ENCODE data around the gene LYPD6B.

Gene LYPD6B

DNA sequence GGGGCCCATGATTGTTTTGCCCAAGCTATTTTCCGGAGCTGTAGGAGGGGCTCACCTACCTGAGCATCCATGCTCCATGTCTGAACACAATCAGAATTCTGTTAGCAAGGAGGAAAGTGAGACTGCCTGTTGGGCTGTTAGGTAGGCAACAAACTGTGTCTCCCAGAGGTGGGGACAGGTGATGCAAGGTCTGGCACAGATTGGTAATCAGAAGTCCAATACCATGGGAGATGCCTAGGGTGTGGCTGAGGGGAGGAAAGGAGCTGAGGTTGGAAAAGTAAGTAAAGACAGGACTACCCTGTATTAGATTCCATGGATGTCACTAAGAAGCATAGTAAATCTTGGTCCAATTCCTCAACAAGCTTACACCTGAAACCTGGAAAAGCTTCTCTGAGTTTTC, 3.0 kb downstream of the LYPD6B start:
- no peak overlapping the region for H3K4me3 ChIP-seq (ENCODE audit: low read length)
- TF ChIP-seq, protein P1, sequence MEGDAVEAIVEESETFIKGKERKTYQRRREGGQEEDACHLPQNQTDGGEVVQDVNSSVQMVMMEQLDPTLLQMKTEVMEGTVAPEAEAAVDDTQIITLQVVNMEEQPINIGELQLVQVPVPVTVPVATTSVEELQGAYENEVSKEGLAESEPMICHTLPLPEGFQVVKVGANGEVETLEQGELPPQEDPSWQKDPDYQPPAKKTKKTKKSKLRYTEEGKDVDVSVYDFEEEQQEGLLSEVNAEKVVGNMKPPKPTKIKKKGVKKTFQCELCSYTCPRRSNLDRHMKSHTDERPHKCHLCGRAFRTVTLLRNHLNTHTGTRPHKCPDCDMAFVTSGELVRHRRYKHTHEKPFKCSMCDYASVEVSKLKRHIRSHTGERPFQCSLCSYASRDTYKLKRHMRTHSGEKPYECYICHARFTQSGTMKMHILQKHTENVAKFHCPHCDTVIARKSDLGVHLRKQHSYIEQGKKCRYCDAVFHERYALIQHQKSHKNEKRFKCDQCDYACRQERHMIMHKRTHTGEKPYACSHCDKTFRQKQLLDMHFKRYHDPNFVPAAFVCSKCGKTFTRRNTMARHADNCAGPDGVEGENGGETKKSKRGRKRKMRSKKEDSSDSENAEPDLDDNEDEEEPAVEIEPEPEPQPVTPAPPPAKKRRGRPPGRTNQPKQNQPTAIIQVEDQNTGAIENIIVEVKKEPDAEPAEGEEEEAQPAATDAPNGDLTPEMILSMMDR (conservative IDR thresholded peaks at IDR 0.05; ENCODE audit: low read depth, low read length), result no peak

DNA sequence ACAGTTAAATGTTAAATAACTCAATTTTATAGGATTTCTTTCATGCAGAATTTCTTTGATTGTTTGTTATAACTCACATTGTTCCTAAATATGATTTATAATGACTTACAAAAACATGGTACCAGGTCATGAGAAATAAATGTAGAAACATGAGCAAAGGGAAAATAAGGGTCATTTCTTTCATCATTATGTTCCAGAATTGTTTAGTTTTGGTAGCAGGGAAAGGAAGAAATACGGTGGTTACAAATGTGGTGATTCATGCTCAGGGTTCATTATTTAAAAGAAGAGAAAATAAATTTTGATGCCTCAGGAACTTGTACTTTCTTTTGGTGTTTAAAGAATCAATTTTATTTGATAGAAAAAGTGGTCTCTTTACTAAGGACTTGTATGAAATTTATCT, 4.4 kb downstream of the LYPD6B start:
- H3K4me3 ChIP-seq (ENCODE audit: low read length), result no peak overlapping the region
- TF ChIP-seq, protein P1 (conservative IDR thresholded peaks at IDR 0.05; ENCODE audit: low read depth, low read length), result no peak
- no peak for DNase-seq (ENCODE audit: low read depth)

More for the DNA sequence above, 3.0 kb downstream of the LYPD6B start:
- DNase-seq (ENCODE audit: low read depth), result no peak

DNA sequence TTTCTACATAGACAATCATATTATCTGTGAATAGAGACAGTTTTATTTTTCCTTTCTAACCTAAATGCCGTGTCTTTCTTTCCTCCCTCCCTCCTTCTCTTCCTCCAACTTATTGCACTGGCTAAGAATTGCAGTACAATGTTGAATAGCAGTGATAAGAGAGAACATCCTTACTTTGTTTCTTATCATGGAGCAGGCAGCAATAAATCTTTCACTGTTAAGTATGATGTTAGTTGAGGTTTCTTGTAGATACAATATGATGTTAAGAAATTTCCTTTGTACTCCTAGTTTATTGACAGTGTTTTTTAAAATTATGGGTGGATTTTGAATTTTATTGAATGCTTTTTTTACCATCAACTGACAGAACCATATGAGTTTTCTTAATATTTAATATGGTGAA, 6.0 kb downstream of the LYPD6B start:
- no peak for DNase-seq (ENCODE audit: low read depth)
- H3K4me3 ChIP-seq (ENCODE audit: low read length), result no peak overlapping the region
- TF ChIP-seq, protein P1 (conservative IDR thresholded peaks at IDR 0.05; ENCODE audit: low read depth, low read length), result no peak

DNA sequence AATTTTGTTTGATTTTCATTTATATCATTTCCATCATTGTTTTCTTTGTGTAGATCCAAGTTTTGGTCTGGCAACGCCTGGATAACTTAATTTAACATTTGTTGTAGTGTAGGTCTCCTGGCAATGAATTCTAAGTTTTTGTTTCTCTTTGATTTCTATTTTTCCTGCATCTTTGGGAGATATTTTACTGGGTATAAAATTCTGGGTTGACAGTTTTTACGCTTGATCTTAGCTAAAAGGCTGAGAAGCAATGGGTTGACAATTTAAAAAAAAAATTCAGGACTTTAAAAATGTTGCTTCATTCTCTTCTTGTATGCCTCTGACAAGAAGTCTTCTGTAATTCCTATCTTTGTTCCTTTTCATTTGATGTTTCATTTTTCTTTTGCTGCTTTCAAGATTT, 8.6 kb downstream of the LYPD6B start:
- no peak overlapping the region for H3K4me3 ChIP-seq (ENCODE audit: low read length)
- TF ChIP-seq, protein P1 (conservative IDR thresholded peaks at IDR 0.05; ENCODE audit: low read depth, low read length), result no peak
- DNase-seq (ENCODE audit: low read depth), result no peak

DNA sequence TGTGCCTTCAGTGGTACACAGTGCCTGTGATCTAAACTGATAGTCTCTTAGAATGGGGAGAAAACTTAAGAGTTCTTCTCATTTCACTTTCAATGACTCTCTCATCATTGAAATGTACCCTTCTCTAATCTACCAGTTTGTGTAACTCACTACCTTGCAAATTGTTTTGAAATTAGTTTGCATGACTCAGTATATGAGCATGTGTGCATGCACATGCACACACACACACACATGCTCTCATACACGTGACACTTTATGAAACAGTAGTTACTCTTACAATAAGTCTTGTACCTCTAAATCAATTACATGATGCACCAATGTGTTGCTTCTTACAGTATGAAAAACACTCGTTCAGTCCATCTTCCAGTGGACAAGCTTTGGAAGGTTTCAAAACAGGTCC, 10.6 kb downstream of the LYPD6B start:
- TF ChIP-seq, protein P1 (conservative IDR thresholded peaks at IDR 0.05; ENCODE audit: low read depth, low read length), result no peak
- no peak overlapping the region for H3K4me3 ChIP-seq (ENCODE audit: low read length)
- DNase-seq (ENCODE audit: low read depth), result no peak

DNA sequence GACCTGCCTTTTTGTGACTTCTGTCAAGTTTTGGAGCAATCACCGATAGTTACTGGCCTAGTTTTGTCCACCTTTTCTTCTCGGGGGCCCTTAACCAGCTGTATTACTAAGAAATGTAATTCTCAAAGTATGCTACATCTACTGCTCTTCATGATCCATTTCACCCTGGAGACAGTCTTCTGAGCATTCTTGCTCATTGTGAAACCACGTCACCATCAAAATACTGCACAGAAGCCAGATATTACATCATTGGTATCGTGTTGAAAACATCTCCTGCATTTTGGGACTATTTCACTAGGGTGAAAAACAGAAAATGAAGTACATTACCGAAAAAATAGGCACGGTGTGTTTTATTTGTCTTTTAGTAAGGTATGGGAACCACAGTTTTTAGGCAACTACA, 11.7 kb downstream of the LYPD6B start:
- H3K4me3 ChIP-seq (ENCODE audit: low read length), result no peak overlapping the region
- DNase-seq (ENCODE audit: low read depth), result no peak
- TF ChIP-seq, protein P1 (conservative IDR thresholded peaks at IDR 0.05; ENCODE audit: low read depth, low read length), result no peak

DNA sequence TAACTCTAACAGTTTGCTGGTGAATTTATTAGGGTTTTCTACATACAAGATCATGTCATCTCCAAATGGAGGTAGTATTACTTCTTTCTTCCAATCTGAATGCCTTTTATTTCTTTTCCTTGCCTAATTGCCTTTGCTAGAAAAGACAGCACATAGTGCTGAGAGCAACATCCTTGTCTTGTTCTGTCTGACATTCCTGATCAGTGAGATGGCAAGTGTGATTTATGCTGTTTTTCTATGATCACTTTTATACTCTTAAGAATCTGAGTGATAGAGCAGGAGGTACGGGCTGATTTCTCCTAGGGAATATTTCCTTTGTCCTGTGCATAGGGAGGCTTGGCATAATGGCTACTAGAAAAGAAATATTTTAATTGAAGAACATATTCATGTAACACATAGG, 17.3 kb downstream of the LYPD6B start:
- no peak overlapping the region for H3K4me3 ChIP-seq (ENCODE audit: low read length)
- TF ChIP-seq, protein P1 (conservative IDR thresholded peaks at IDR 0.05; ENCODE audit: low read depth, low read length), result no peak
- DNase-seq (ENCODE audit: low read depth), result no peak
